Raji (cell line): ENCODE measurements around the gene ERC1.

ENCODE experiments used
- POLR2A ChIP-seq: IDR thresholded peaks from 2 replicates; pipeline ENCODE4 v1.6.1; 2011; ENCODE audit warnings: low read depth, low read length, control low read depth; ENCODE audit not compliant: insufficient read depth

ERC1 gene

GRCh38 chr12:1204581-1205121 is 213.6 kb downstream of the ERC1 start:
- peak; percentile 44; the same call in 1 of the 2 replicates for TF ChIP-seq POLR2A

DNA sequence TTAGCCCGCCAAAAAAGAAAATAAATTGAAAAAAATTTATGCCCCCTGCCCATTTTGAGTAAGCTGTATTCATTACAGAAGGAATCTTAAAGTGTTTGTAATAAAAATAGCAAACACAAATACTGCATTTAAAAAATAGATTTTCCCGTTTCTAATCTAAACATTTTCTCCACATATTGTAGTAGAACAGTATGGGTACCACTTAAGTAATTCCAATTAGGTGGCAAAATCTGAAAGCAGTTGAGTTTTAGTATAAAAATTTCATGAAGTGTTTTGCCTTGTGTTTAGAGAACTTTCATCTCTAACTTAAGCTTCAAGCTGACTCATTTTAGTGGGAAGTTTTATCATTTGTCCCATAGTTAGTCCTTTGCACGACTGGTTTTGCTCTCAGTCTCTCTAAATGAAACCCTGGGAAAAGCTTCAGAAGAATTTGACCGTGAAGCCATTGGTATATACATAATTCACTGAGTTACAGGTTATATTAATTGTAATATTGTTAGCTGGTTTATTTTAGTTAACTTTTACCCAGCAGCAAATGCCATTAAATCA is 214.6 kb downstream of the ERC1 start:
- TF ChIP-seq POLR2A, result no peak

- no peak for TF ChIP-seq POLR2A
These were observed 215.2 kb downstream of the ERC1 start for GRCh38 chr12:1206118-1206734.

- no peak for TF ChIP-seq POLR2A
These were observed 216.3 kb downstream of the ERC1 start for GRCh38 chr12:1207276-1207675.

DNA sequence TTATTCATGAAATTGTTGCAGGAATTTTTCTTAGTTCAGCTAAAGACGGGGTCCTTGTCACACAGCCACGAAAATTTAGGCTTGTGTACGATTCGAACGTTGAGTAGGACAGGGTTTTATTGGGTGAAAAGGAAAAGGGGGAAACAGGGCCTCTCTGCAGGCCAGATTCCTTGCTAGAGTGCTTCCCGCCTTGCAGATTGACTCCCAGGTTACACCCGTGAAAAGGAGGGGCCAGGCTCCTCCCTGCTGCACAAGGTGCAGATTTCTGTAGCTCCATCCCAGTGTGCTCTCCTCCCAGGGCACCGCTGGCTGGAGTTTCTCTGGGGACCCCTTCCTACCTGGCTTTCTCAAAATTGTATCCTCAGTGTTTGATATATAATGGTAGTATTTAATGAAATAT is 221.5 kb downstream of the ERC1 start:
- TF ChIP-seq POLR2A, result no peak

GRCh38 chr12:1213205-1213604 is 222.2 kb downstream of the ERC1 start:
- TF ChIP-seq POLR2A, result no peak

DNA sequence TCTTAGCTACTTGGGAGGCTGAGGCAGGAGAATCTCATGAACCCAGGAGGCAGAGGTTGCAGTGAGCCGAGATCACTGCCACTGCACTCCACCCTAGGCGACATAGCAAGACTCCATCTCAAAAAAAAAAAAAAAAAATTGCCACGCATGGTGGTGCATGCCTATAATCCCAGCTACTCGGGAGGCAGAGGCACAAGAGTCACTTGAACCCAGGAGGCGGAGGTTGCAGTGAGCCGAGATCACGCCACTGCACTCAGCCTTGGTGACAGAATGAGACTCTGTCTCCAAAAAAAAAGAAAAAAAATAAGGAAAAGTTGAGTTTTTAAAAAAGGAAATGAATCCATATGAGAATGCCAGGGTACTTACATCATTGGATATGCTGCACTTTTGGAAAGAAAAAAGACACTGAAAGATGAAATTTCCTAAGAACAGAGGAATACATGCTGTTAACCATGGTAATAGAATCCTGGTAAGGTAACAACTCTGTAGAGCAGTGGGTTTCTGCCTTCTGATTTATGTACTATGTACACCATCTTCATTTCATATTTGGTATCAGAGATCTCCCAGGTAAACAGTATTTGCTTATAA is 222.7 kb downstream of the ERC1 start:
- TF ChIP-seq POLR2A, result no peak

DNA sequence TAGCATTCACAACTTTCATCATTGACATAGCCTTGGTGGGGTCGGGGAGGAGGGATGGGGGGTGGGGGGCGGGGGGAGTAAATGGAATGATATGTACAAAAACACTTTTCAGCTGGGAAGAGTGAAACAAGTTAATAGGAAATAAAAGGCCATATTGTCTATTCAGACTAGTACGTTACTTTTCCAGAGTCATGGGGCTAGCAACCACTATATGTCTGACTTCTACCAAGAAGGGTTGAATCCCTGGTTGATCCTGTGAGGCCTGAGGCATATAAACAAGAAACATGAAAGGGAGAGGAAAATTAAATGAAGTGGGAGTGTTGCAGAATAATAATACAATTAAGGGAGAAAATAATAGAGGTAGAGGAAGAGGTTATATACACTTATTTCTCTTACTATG is 225.5 kb downstream of the ERC1 start:
- no peak for TF ChIP-seq POLR2A

DNA sequence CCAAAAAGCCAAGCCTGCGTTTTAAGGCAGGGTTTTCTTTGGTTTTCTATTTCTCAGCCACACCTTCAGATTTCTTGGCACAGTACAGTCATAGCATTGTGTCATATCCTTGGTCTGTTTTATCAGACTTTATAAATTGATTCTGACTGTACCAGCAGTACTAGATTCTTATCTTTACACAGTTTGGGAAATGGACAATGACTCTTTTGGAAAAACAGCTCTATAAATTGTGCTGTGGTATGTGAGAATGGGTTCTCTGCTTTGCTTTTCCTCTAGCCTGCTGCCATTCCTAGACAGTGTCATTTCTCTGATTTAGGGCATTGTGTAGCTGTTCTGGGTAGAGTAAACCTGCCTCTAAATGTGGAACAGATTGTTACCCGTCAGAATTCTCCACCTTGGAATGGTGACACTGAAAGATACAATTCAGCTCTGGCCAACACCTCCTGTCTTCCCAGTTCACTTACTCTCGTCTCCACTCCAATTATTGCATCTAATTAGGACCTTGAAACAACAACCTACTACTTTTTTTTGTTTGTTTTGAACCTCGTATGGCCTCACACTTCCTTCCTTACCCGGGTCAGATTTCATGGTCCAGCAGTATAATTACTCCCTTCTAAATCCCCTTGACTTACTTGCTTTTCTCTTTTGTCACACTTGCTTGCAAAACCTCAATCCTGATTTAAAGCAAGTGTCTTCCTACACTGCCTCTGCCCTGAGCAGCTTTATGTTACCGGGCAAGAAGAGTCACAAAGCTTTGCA is 226.3 kb downstream of the ERC1 start:
- TF ChIP-seq POLR2A, result no peak

- TF ChIP-seq POLR2A, result no peak
These were observed 227.3 kb downstream of the ERC1 start for GRCh38 chr12:1218369-1218768.

- TF ChIP-seq POLR2A, result no peak
These were observed 229.4 kb downstream of the ERC1 start for GRCh38 chr12:1220127-1221092.

- no peak for TF ChIP-seq POLR2A
These were observed 232.0 kb downstream of the ERC1 start for GRCh38 chr12:1222858-1223639.

DNA sequence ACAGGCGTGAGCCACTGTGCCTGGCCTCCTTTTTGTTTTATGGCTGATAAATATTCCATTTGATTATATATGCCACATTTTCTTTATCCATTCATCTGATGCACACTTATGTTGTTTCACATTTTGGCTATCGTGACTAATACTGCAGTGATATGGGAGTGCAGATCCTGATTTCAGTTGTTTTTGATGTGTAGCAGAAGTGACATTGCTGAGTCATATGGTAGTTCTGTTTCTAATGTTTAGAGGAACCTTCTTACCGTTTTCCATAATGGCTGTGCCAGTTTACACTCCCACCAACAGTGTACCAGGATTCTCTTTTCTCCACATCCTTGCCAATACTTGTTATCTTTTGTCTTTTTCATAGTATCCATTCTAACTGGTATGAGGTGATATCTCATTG is 235.9 kb downstream of the ERC1 start:
- no peak for TF ChIP-seq POLR2A

DNA sequence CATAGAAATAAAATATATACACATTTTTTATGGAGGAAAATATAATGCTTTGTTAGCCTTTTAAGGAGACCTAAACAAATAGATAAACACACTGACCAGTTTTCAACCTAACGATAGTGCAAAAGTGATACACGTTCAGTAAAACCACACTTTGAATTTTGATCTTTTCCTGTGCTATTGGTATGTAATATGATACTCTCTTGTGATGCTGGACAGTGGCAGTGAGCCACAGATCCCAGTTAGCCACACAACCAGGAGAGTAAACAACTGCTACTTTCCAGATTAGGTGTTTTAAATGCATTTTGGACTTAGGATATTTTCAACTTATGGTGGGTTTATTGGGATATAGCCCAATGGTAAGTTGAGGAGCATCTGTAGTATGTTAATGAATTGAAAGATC is 243.1 kb downstream of the ERC1 start:
- TF ChIP-seq POLR2A, result no peak
